Activated naive CD4-positive, alpha-beta T cell treated with anti-CD3 and anti-CD28 coated beads, Interleukin-2, amount 50 U/mL, for 72 hours (primary cell): Measurements from ENCODE around the gene SBF2. TPM values are rescaled to one million over a fixed set of nuclear protein-coding genes. Genes with fewer than 3 reads are reported as not detected.
"Not testable (repeated sequence)": the region's sequence is repeated elsewhere in the genome, so short reads cannot be mapped to it uniquely, and the experiment has no call there.

Experiments
- ATAC-seq, 2 donors: fragments of 150-1000 bp; cut with Tn5 transposase; 2 replicates each; pipeline ENCODE4 v1.10.0; 2021; ENCODE audit warnings: mild to moderate bottlenecking in 2 of 2, moderate library complexity in 2 of 2
- DNase-seq, 2 donors: peaks; one replicate each; pipeline ENCODE4 v3.0.0; 2021 to 2022; ENCODE audit warnings: low spot score in 2 of 2
- H3K27ac Mint-ChIP-seq, 2 donors: one replicate each; pipeline ENCODE4 v1.8.0; 2022; ENCODE audit warnings: mild to moderate bottlenecking in 2 of 2, mixed read lengths in 2 of 2
- H3K36me3 Mint-ChIP-seq, 2 donors: one replicate each; pipeline ENCODE4 v1.8.0; 2022; ENCODE audit warnings: mixed read lengths in 2 of 2
- H3K9me3 Mint-ChIP-seq, 2 donors: one replicate each; pipeline ENCODE4 v1.8.0; 2022; ENCODE audit warnings: mixed read lengths in 2 of 2
- total RNA-seq, 2 donors: library from RNA; stranded (reverse); gene quantifications; one replicate each; pipeline ENCODE4 v1.2.3, GENCODE V29; 2022

The SBF2 gene
- total RNA-seq, 2 donors from 2014 or later: 17.8 to 33.2 TPM

GRCh38 chr11:10017050-10017449, 277.0 kb downstream of the SBF2 start:
- no peak for DNase-seq
- Mint-ChIP-seq H3K9me3 (peaks cover 5% of the 10 kb centered on the region in 2 donors), H3K27ac (no peak overlapping the region), H3K36me3 (peaks cover 10 to 14% of the 10 kb centered on the region in 2 donors)
- ATAC-seq: no peak

GRCh38 chr11:10012068-10012467, 282.0 kb downstream of the SBF2 start:
- H3K36me3 Mint-ChIP-seq: peaks cover 18 to 19% of the 10 kb centered on the region in 2 donors
- H3K27ac Mint-ChIP-seq: no peak overlapping the region
- H3K9me3 Mint-ChIP-seq: peaks cover 9 to 16% of the 10 kb centered on the region in 2 donors
- DNase-seq (no peak), ATAC-seq (no peak)

DNA sequence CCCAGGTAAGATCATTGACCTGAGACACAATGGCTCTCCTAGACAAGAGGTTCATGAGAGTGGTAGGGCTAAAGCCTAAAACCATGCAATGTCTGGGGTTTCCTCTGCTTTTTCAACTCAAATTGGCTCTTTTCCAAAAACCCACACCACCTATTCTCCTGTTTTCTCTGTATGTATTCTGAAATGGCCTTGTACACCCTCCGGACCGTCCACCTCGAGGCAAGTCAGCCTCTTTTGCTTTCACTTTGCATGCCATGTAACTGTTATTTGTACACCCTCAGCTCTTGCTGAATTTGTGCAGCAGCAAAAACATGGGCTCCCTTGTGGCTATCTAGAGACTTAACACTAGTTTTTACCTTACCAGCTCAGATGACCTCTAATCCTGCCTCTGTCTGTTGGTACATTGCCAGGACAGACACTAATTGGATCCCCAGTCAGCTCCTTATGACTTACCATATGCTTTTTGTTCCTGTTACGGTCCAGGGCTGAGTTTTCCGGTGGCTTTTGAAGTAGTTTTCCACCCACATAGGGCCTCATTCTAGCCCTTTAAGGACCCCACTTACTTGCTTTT, 288.0 kb downstream of the SBF2 start:
- Mint-ChIP-seq H3K9me3 (peaks cover 4 to 18% of the 10 kb centered on the region in 2 donors), H3K27ac (no peak overlapping the region), H3K36me3 (peaks cover 0 to 4% of the 10 kb centered on the region in 2 donors)
- DNase-seq (no peak), ATAC-seq (no peak)

DNA sequence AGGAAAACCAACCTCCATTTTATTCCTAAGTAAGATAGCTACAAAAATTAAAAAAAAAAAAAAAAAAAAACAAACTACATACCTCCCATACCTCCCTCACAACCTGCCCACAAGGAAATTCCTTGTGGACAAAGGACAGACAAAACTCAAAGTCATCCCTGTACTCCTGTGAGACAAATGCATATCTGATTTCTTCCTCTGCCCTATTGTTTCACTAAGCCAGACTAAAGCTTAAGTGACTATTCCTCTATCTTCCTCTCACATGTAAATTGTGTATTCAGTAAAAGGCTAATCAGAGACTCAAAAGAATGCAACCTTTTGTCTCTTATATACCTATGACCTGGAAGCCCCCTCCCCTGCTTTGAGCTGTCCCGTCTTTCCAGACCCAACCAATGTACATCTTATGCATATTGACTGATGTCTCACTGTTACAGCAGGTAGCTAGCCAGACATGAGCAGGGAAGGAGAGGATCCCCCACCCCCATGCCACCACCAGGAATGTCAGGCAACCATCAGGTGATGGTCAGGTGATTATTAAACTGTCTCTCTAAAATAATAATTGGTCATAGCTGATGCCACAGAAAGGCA, 289.4 kb downstream of the SBF2 start:
- peaks cover 0 to under 1% of the 10 kb centered on the region in 2 donors for H3K36me3 Mint-ChIP-seq
- H3K27ac Mint-ChIP-seq: no peak overlapping the region
- H3K9me3 Mint-ChIP-seq: peaks cover 0 to 13% of the 10 kb centered on the region in 2 donors
- no peak for ATAC-seq
- DNase-seq: no peak

DNA sequence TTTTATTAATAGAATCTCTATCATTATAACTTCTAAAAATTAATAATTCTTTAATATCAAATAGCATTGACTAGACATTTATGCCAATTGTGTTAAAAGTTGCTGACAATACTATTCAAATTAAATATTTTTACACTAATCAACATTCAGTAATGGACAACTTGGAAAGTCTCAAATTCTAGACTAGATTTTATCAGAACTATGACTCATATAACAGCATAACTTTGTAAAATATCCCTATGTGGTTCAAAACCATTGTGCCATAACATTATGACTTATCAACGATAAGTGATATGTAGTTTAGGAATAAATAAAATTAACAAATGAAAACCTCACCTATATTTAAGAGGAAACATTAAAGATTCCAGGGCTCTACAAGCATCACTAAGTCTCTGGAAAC, 291.8 kb downstream of the SBF2 start:
- H3K27ac Mint-ChIP-seq: no peak overlapping the region
- ATAC-seq: no peak
- peaks cover 0 to 13% of the 10 kb centered on the region in 2 donors for H3K9me3 Mint-ChIP-seq
- no peaks in the 10 kb centered on the region for H3K36me3 Mint-ChIP-seq
- DNase-seq: no peak

DNA sequence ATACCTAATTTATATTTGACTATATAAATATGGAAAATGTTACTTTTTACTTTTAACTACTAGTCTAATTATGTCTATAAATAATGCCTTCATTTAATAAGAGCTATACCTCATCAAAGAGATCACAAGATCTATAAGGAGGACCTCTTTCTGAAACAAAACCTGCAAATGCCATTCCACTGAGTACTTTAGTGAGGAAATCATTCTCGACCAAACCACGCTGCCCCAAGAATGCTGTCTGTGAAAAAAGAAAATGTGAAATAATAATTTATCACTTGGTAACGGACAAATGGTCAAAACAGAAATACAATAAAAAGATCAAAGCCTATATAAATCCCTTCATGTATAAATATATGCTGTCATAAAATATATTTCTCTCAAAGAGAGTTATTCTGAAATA, 301.7 kb downstream of the SBF2 start:
- no peak overlapping the region for H3K27ac Mint-ChIP-seq
- no peaks in the 10 kb centered on the region for H3K9me3 Mint-ChIP-seq
- H3K36me3 Mint-ChIP-seq: peaks cover 0 to 8% of the 10 kb centered on the region in 2 donors
- ATAC-seq (no peak), DNase-seq (no peak)

- Mint-ChIP-seq H3K9me3 (no peaks in the 10 kb centered on the region), H3K36me3 (peaks cover 8 to 9% of the 10 kb centered on the region in 2 donors), H3K27ac (no peak overlapping the region)
- ATAC-seq (no peak), DNase-seq (no peak)
Observed at GRCh38 chr11:9990221-9990973, 303.6 kb downstream of the SBF2 start.

DNA sequence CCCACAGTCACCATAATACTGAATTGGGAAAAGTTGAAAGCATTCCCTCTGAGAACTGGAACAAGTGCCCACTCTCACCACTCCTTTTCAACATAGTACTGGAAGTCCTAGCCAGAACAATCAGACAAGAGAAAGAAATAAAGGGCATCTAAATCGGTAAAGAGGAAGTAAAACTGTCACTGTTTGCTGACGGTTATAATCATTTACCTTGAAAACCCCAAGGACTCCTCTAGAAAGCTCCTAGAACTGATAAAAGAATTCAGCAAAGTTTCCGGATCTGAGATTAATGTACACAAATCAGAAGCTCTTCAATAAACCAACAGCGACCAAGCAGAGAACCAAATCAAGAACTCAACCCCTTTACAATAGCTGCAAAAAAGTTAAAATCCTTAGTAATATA, 306.7 kb downstream of the SBF2 start:
- not testable (repeated sequence) for H3K36me3 Mint-ChIP-seq, H3K9me3 Mint-ChIP-seq, DNase-seq, ATAC-seq, H3K27ac Mint-ChIP-seq

- Mint-ChIP-seq H3K36me3 (peaks cover 0 to 9% of the 10 kb centered on the region in 2 donors), H3K9me3 (no peaks in the 10 kb centered on the region), H3K27ac (peak overlapping the region; percentile 64 to 82)
- DNase-seq (no peak), ATAC-seq (no peak)
Observed at GRCh38 chr11:9982796-9983579, 311.0 kb downstream of the SBF2 start.

- DNase-seq: no peak
- H3K27ac Mint-ChIP-seq: peak overlapping the region; percentile 64 to 82
- no peaks in the 10 kb centered on the region for H3K9me3 Mint-ChIP-seq
- H3K36me3 Mint-ChIP-seq: peaks cover 0 to 9% of the 10 kb centered on the region in 2 donors
- ATAC-seq: no peak
Observed at GRCh38 chr11:9982127-9982795, 311.8 kb downstream of the SBF2 start.

DNA sequence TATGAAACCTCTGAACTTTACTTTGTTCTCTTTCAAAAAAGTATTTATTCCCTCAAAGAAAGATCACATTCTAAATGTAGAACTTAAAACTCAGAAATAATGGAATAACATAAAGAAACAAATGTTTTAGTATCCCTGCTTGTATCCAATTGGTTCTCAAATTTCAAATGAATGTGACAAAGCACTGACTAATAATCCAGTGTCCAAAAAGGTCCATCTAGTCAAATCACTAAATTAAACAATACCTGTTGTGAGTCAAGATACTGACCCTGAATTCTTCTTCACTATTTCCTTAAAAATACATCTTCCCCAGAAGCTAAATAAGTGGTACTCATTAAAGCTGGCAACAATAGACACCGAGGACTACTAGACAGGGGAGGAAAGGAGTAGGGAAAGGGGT, 313.1 kb downstream of the SBF2 start:
- Mint-ChIP-seq H3K36me3 (peaks cover 0 to under 1% of the 10 kb centered on the region in 2 donors), H3K27ac (no peak overlapping the region), H3K9me3 (no peaks in the 10 kb centered on the region)
- ATAC-seq: no peak
- no peak for DNase-seq

DNA sequence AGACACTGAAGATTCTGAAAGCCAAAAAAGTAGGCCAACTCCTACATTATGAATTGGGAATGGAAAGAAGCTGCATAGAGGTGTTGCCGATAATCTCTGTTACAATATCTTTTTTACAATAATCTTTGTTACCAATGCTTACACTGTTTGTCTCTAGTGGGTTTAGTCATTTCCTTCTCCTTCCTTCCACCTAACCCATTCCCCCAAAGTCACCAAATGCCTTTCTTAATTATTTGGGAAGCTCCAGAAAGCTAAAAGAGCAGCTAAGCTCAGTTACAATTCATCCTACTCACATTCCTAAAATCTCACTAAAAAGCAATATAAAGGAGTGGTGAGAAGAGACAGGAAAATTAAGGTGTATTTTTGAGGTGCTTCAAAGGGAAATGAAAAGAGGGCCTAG, 316.5 kb downstream of the SBF2 start:
- DNase-seq (no peak), ATAC-seq (no peak)
- no peaks in the 10 kb centered on the region for H3K36me3 Mint-ChIP-seq
- H3K9me3 Mint-ChIP-seq: no peaks in the 10 kb centered on the region
- H3K27ac Mint-ChIP-seq: no peak overlapping the region

- Mint-ChIP-seq H3K9me3 (no peaks in the 10 kb centered on the region), H3K27ac (no peak overlapping the region)
- no peak for DNase-seq
Observed at GRCh38 chr11:9974375-9974774, 319.6 kb downstream of the SBF2 start.

DNA sequence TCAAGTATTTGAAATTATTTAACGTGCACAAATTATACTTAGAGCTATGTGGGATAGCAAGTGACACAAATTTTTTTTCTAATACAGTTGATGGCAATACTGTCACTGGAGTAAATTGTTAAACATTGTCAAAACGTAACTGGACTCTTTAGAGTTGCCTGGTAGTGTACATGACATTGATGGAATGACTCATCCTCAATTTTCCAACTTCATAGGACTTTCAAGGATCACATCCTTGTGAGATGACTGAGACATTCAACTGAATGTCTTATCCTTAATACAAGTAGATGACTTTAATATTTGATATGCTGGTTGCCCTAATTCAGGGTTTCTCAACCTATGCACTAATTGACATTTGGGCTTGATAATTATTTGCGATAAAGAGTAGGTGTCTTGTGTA, 320.1 kb downstream of the SBF2 start:
- Mint-ChIP-seq H3K36me3 (no peaks in the 10 kb centered on the region), H3K9me3 (no peaks in the 10 kb centered on the region), H3K27ac (no peak overlapping the region)
- ATAC-seq (no peak), DNase-seq (no peak)

More at GRCh38 chr11:9974375-9974774, 319.6 kb downstream of the SBF2 start:
- H3K36me3 Mint-ChIP-seq: no peaks in the 10 kb centered on the region
- ATAC-seq: no peak

- H3K27ac Mint-ChIP-seq: no peak overlapping the region
- DNase-seq: peak in 1 of 2 donors; percentile 6
- ATAC-seq: peak; percentile 56 to 64
- no peaks in the 10 kb centered on the region for H3K36me3 Mint-ChIP-seq
- no peaks in the 10 kb centered on the region for H3K9me3 Mint-ChIP-seq
Observed at GRCh38 chr11:9972989-9973388, 321.0 kb downstream of the SBF2 start.

DNA sequence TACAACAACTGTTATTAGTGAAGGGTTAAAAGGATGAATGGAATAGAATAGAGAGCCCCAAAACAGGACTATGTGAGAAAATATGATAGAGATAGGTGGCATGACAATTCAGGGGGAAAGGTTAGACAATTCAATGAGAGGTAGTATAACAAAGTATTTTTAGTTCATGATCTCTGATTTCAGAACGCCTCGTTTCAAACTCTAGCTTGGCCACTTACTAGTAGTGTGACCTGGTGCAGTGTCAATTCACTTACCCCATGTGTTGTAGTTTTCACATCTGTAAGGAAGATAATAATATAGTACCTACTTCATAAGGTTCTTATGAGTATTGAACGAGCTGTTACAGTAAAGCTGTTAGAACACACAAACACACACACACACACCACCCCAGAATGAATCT, 322.1 kb downstream of the SBF2 start:
- DNase-seq: no peak
- no peak for ATAC-seq
- Mint-ChIP-seq H3K36me3 (no peaks in the 10 kb centered on the region), H3K9me3 (no peaks in the 10 kb centered on the region), H3K27ac (no peak overlapping the region)
